NT2/D1 (cell line): ENCODE data around the gene BTLA.

Experiments used
- YY1 ChIP-seq: IDR thresholded peaks from 2 replicates; pipeline ENCODE4 v1.6.1; 2011; ENCODE audit not compliant: insufficient read length, insufficient read depth
- ZNF274 ChIP-seq: IDR thresholded peaks from 2 replicates; pipeline ENCODE4 v1.6.1; 2011; ENCODE audit warnings: mild to moderate bottlenecking, low read depth, low read length

DNA sequence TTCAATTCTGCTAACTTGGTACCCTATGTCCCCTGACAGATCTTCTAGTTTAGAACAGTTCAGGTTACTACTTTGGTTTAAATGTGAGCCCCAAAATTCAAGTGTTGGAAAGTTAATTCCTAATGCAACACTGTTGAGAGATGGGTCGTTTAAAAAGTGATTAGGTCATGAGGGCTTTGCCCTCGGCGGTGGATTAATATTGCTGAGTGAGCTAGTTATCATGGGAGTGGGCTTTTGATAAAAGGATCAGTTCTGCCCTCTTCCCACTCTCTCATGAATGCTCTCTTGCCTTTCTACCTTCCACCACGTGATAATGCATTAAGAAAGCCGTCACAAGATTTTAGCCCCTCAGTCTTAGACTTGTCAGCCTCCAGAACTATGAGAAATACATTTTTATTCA is 72.1 kb downstream of the BTLA start:
- TF ChIP-seq ZNF274 (no peak), YY1 (no peak)
